ENCODE results near the gene APBB1IP. TPM values are rescaled to one million over a fixed set of nuclear protein-coding genes. Genes with fewer than 3 reads are reported as not detected.
A peak's percentile ranks its signal among the peaks of the same experiment; 100 is the strongest.

Gene APBB1IP
- total RNA-seq, 3 donors from 2014 or later: 3.5 to 30.1 (median 6.2) TPM

- intact Hi-C loops (cut with DNase I; ENCODE audit: low total_unique reads): no loop called here
- Histone ChIP-seq H3K27me3 (no peaks in the 10 kb centered on the region), H3K9me3 (peaks cover 7 to 24% of the 10 kb centered on the region in 2 donors), H3K4me1 (no peaks in the 10 kb centered on the region), H3K36me3 (no peaks in the 10 kb centered on the region), H3K27ac (no peak overlapping the region), H3K4me3 (no peak overlapping the region)
- TF ChIP-seq POLR2A (IDR thresholded peaks at IDR 0.05) (no peak), CTCF (IDR thresholded peaks at IDR 0.05) (no peak), POLR2AphosphoS5 (IDR thresholded peaks at IDR 0.05) (no peak)
- DNase-seq (ENCODE audit: low spot score in 2 of 2): no peak
Observed at GRCh38 chr10:26550774-26551526, 112.8 kb downstream of the APBB1IP start.

- Histone ChIP-seq H3K4me3 (no peak overlapping the region), H3K27ac (no peak overlapping the region), H3K36me3 (no peaks in the 10 kb centered on the region), H3K9me3 (peaks cover 7 to 23% of the 10 kb centered on the region in 2 donors), H3K27me3 (no peaks in the 10 kb centered on the region), H3K4me1 (no peaks in the 10 kb centered on the region)
- intact Hi-C loops (cut with DNase I; ENCODE audit: low total_unique reads): no loop called here
- TF ChIP-seq POLR2AphosphoS5 (IDR thresholded peaks at IDR 0.05): no peak
- TF ChIP-seq POLR2A (IDR thresholded peaks at IDR 0.05): no peak
- no peak for TF ChIP-seq CTCF (IDR thresholded peaks at IDR 0.05)
- no peak for DNase-seq (ENCODE audit: low spot score in 2 of 2)
Observed at GRCh38 chr10:26554246-26554645, 116.1 kb downstream of the APBB1IP start.

GRCh38 chr10:26555719-26556368 lies 117.7 kb downstream of the APBB1IP start:
- H3K36me3 ChIP-seq: no peaks in the 10 kb centered on the region
- peak in 1 of 2 donors; percentile 59 for DNase-seq (ENCODE audit: low spot score in 2 of 2)
- H3K9me3 ChIP-seq: peaks cover 5 to 7% of the 10 kb centered on the region in 2 donors
- TF ChIP-seq CTCF (IDR thresholded peaks at IDR 0.05) (no peak), POLR2AphosphoS5 (IDR thresholded peaks at IDR 0.05) (peak in 2 of 3 donors; percentile 17 to 76), POLR2A (IDR thresholded peaks at IDR 0.05) (no peak)
- intact Hi-C loops (cut with DNase I; ENCODE audit: low total_unique reads): loop anchor here (5.0 kb wide), 1 partner anchor 251 kb away; no protein-coding TSS in a partner anchor
- H3K4me1 ChIP-seq: no peaks in the 10 kb centered on the region
- peaks cover 0 to 3% of the 10 kb centered on the region in 2 donors for H3K27me3 ChIP-seq
- no peak overlapping the region for H3K4me3 ChIP-seq
- H3K27ac ChIP-seq: peak overlapping the region; percentile 52 to 53

- H3K4me1 ChIP-seq: no peaks in the 10 kb centered on the region
- H3K27ac ChIP-seq: no peak overlapping the region
- TF ChIP-seq POLR2AphosphoS5 (IDR thresholded peaks at IDR 0.05) (no peak), CTCF (IDR thresholded peaks at IDR 0.05) (peak; percentile 27 to 56 (median 56))
- H3K9me3 ChIP-seq: no peaks in the 10 kb centered on the region
- H3K4me3 ChIP-seq: no peak overlapping the region
- DNase-seq (ENCODE audit: low spot score in 2 of 2): no peak
- no peaks in the 10 kb centered on the region for H3K36me3 ChIP-seq
- peaks cover 0 to 3% of the 10 kb centered on the region in 2 donors for H3K27me3 ChIP-seq
- intact Hi-C loops (cut with DNase I; ENCODE audit: low total_unique reads): loop anchor here (5.0 kb wide), 1 partner anchor 250 kb away; no protein-coding TSS in a partner anchor
Observed at GRCh38 chr10:26556748-26557640, 118.9 kb downstream of the APBB1IP start.
